GM12878 (cell line): ENCODE results near the gene CNOT11. TPM values are rescaled to one million over a fixed set of nuclear protein-coding genes. Genes with fewer than 3 reads are reported as not detected.

Source experiments
- ATAC-seq: fragments of 200-7000 bp; cut with Tn5 transposase; 3 replicates; pipeline ENCODE4 v1.9.1; 2020; ENCODE audit warnings: mild to moderate bottlenecking, moderate library complexity
- BruUV-seq: library from RNA; stranded (reverse); fragments of 400-500 nt; replicated peaks from 2 replicates; lab custom pipeline; 2021; lab: Mats Ljungman, UMichigan
- CTCF ChIA-PET: fragments of 300-600 bp; sonication (Branson Sonifier 250); formaldehyde crosslinking; extraction: SDS; loops from one replicate; lab custom pipeline; 2021; ENCODE audit warnings: inconsistent platforms; lab: Yijun Ruan, JAX
- POLR2A ChIA-PET: fragments of 350-600 bp; formaldehyde crosslinking; extraction: SDS; loops from one replicate; lab custom pipeline; 2021; ENCODE audit warnings: inconsistent platforms; lab: Charles Lee
- RAD21 ChIA-PET: fragments of 300-600 bp; sonication (Branson Sonifier 250); formaldehyde crosslinking; loops from one replicate; lab custom pipeline; 2023; ENCODE audit warnings: antibody characterized with exemption; ENCODE audit not compliant: unreplicated experiment; lab: Charles Lee
- SMC1A ChIA-PET: fragments of 300-600 bp; sonication (Branson Sonifier 250); formaldehyde crosslinking; loops from one replicate; lab custom pipeline; 2023; ENCODE audit not compliant: unreplicated experiment, uncharacterized antibody; lab: Charles Lee
- DNase-seq: peaks from one replicate; pipeline ENCODE4 v3.0.0-alpha.2; 2011; ENCODE audit warnings: low read depth, low spot score
- FAIRE-seq: peaks from 3 replicates; lab custom pipeline; 2011; peaks lifted over from hg19 to GRCh38; lab: Jason Lieb, UNC
- H2AFZ ChIP-seq: 2 replicates; pipeline ENCODE4 v1.6.0; 2011; ENCODE audit warnings: low read depth, low read length, control low read depth; ENCODE audit not compliant: control insufficient read depth
- H3K27ac ChIP-seq: 2 replicates; pipeline ENCODE4 v1.5.1; 2011; ENCODE audit warnings: control low read depth; ENCODE audit not compliant: control insufficient read depth, insufficient read depth
- H3K27me3 ChIP-seq, 2 experiments: replicated peaks in 1 of 2; 2 replicates each; pipeline versions ENCODE4 v1.6.0 to v1.6.1; 2011; ENCODE audit warnings: low read length in 1 of 2; ENCODE audit not compliant: control insufficient read depth in 2 of 2, insufficient read depth in 2 of 2
- H3K36me3 ChIP-seq, 2 experiments: 2 replicates each; pipeline ENCODE4 v1.5.1; 2011; ENCODE audit warnings: low read length in 1 of 2; ENCODE audit not compliant: control insufficient read depth in 2 of 2, insufficient read depth in 2 of 2
- H3K4me1 ChIP-seq: 2 replicates; pipeline ENCODE4 v1.6.1; 2011; ENCODE audit warnings: mild to moderate bottlenecking, low read length, moderate library complexity, mixed read lengths; ENCODE audit not compliant: control insufficient read depth, insufficient read depth
- H3K4me2 ChIP-seq: 2 replicates; pipeline ENCODE4 v1.6.0; 2011; ENCODE audit warnings: control low read depth; ENCODE audit not compliant: control insufficient read depth, insufficient read depth
- H3K4me3 ChIP-seq: fragments of 200-600 bp; sonication (generic); 2 replicates; pipeline ENCODE4 v1.5.1; 2016
- H3K79me2 ChIP-seq: 2 replicates; pipeline ENCODE4 v1.6.0; 2011; ENCODE audit warnings: low read length; ENCODE audit not compliant: control insufficient read depth, insufficient read depth
- H3K9ac ChIP-seq: 2 replicates; pipeline ENCODE4 v1.8.0; 2011; ENCODE audit warnings: low read length, control low read depth, mixed read lengths; ENCODE audit not compliant: control insufficient read depth, insufficient read depth
- H3K9me3 ChIP-seq: replicated peaks from 3 replicates; pipeline ENCODE4 v1.5.1; 2011; ENCODE audit warnings: mild to moderate bottlenecking, low read length; ENCODE audit not compliant: control insufficient read depth, insufficient read depth
- H4K20me1 ChIP-seq: 2 replicates; pipeline ENCODE4 v1.6.0; 2011; ENCODE audit not compliant: control insufficient read depth, insufficient read depth
- CUX1 ChIP-seq: IDR thresholded peaks from 2 replicates; pipeline ENCODE4 v1.6.1; 2012; ENCODE audit warnings: improper control_type of control experiment, low read depth, low read length; ENCODE audit not compliant: insufficient replicate concordance
- ESRRA ChIP-seq: IDR thresholded peaks from 2 replicates; pipeline ENCODE4 v1.6.1; 2012; ENCODE audit warnings: mild to moderate bottlenecking, low read length, improper control_type of control experiment
- FOXM1 ChIP-seq: IDR thresholded peaks from 2 replicates; pipeline ENCODE4 v1.6.1; 2012; ENCODE audit warnings: low read depth, mild to moderate bottlenecking, inconsistent platforms, low read length, moderate library complexity
- MLLT1 ChIP-seq: fragments of 450-650 bp; IDR thresholded peaks from 2 replicates; pipeline ENCODE4 v1.6.1; 2016; ENCODE audit warnings: mild to moderate bottlenecking
- MTA3 ChIP-seq: IDR thresholded peaks from 2 replicates; pipeline ENCODE4 v1.6.1; 2012; ENCODE audit warnings: low read length, inconsistent platforms, borderline replicate concordance
- PAX8 ChIP-seq: fragments of 450-650 bp; IDR thresholded peaks from 2 replicates; pipeline ENCODE4 v1.6.1; 2017; ENCODE audit warnings: mild to moderate bottlenecking, moderate library complexity
- POLR2A ChIP-seq: IDR thresholded peaks from 2 replicates; pipeline ENCODE4 v1.6.1; 2011; ENCODE audit warnings: low read depth, mild to moderate bottlenecking, low read length
- POLR2AphosphoS2 ChIP-seq: IDR thresholded peaks from 2 replicates; pipeline ENCODE4 v1.6.1; 2011; ENCODE audit warnings: low read depth, mild to moderate bottlenecking, low read length, improper control_type of control experiment, moderate library complexity
- RUNX3 ChIP-seq: IDR thresholded peaks from 2 replicates; pipeline ENCODE4 v1.6.1; 2012; ENCODE audit warnings: low read length, inconsistent platforms
- TBL1XR1 ChIP-seq: IDR thresholded peaks from 2 replicates; pipeline ENCODE4 v1.6.1; 2012; ENCODE audit warnings: low read depth, low read length, improper control_type of control experiment
- TCF12 ChIP-seq: IDR thresholded peaks from 2 replicates; pipeline ENCODE4 v1.6.1; 2011; ENCODE audit warnings: low read depth, mild to moderate bottlenecking, low read length
- USF2 ChIP-seq: IDR thresholded peaks from 2 replicates; pipeline ENCODE4 v1.6.1; 2011; ENCODE audit warnings: low read depth, low read length, improper control_type of control experiment, borderline replicate concordance
- YBX1 ChIP-seq: fragments of 450-650 bp; IDR thresholded peaks from 2 replicates; pipeline ENCODE4 v1.6.1; 2016; ENCODE audit warnings: antibody characterized with exemption
- WGBS: methylation state at CpG from one replicate; pipeline ENCODE4 v1.1.6; 2016; ENCODE audit warnings: low lambda C conversion rate; ENCODE audit not compliant: insufficient replicate concordance, insufficient coverage; ENCODE audit errors: missing lambda C conversion rate; 5-methylcytosine and 5-hydroxymethylcytosine counted together
- in situ Hi-C: fragments of 300-500 bp; cut with MboI; formaldehyde crosslinking; loops from 9 replicates; pipeline ENCODE4 v1.14.3; 2018; ENCODE audit warnings: mixed read lengths
- intact Hi-C: fragments of 100-400 bp; cut with micrococcal nuclease; formaldehyde crosslinking; loops from one replicate; pipeline ENCODE4 v1.14.2; 2022; ENCODE audit not compliant: unreplicated experiment
- polyA plus RNA-seq, 11 experiments: library from polyadenylated mRNA; depleted of rRNA in 4 of 11; unstranded in 6 of 11; stranded (reverse) in 5 of 11; fragments of >200 nt; fragmentation: Nextera tagmentation in 4 of 11; fragmentation: Illumina TruSeq in 1 of 11; extraction: Ambion mirVana in 4 of 11; extraction: Trizol in 1 of 11; gene quantifications; 1 replicate in 1 of 11; 2 replicates in 10 of 11; pipeline versions ENCODE4 v1.2.1 to v1.2.3, GENCODE V29; 2011 to 2016; ENCODE audit warnings: inconsistent platforms in 2 of 11, missing spikeins in 2 of 11, low read depth in 1 of 11
- total RNA-seq, 4 experiments: library from RNA; depleted of rRNA in 3 of 4; stranded (reverse); fragments of >200 nt in 3 of 4; fragmentation: Illumina TruSeq in 1 of 4; extraction: Trizol in 1 of 4; gene quantifications; 2 replicates each; pipeline versions ENCODE4 v1.2.1 to v1.2.3, GENCODE V29; 2013 to 2021

Gene CNOT11
- total and polyA plus RNA-seq, 10 of the 15 experiments (the other 5 are each of a cell fraction or from before 2014, with no cell fraction given): 10.8 to 111 (median 50.5) TPM

GRCh38 chr2:101232770-101233169 lies 19.9 kb upstream of the CNOT11 start (continued):
- TF ChIP-seq TBL1XR1 (no peak), ESRRA (no peak)

GRCh38 chr2:101234169-101234938 lies 18.3 kb upstream of the CNOT11 start:
- intact Hi-C loops: no loop called here
- Histone ChIP-seq H3K79me2 (no peaks in the 10 kb centered on the region), H3K4me1 (no peaks in the 10 kb centered on the region), H3K27ac (no peak overlapping the region), H3K9me3 (peaks cover 2% of the 10 kb centered on the region; the same call in 1 of the 3 replicates), H3K9ac (no peak overlapping the region), H2AFZ (no peak overlapping the region), H3K27me3 (no peaks in the 10 kb centered on the region), H3K36me3 (no peaks in the 10 kb centered on the region), H3K4me3 (no peak overlapping the region), H4K20me1 (no peaks in the 10 kb centered on the region), H3K4me2 (no peak overlapping the region)
- no TSS peak for BruUV-seq
- FAIRE-seq (no peak), ATAC-seq (no peak), DNase-seq (no peak)
- ChIA-PET CTCF (interaction anchor here (0.7 to 1.8 kb wide), 4 partner anchors 12 to 222 kb away, joined by 3 to 5 read pairs (median 4); no protein-coding TSS in a partner anchor), SMC1A (no interaction called here), RAD21 (interaction anchor here (0.5 kb wide), 1 partner anchor 222 kb away, joined by 3 read pairs; no protein-coding TSS in a partner anchor), POLR2A (no interaction called here)
- in situ Hi-C loops: no loop called here
- WGBS: 39% methylated on average over 12 of the region's 12 CpGs
- no peak for TF ChIP-seq RUNX3
- no peak for TF ChIP-seq PAX8
- no peak for TF ChIP-seq MTA3
- TF ChIP-seq CUX1: no peak
- TF ChIP-seq FOXM1: no peak
- no peak for TF ChIP-seq POLR2A
- no peak for TF ChIP-seq YBX1
- no peak for TF ChIP-seq USF2
- TF ChIP-seq TCF12: no peak
- no peak for TF ChIP-seq MLLT1
- no peak for TF ChIP-seq POLR2AphosphoS2
